Astrocyte of the spinal cord (primary cell): ENCODE data around the gene BLM.

ENCODE experiments used
- DNase-seq: peaks from one replicate; pipeline ENCODE4 v3.0.0; 2011; ENCODE audit warnings: low read depth, low spot score
- H3K4me3 ChIP-seq: 2 replicates; pipeline ENCODE4 v1.5.1; 2011; ENCODE audit warnings: low read depth, mild to moderate bottlenecking, low read length, moderate library complexity
- CTCF ChIP-seq: IDR thresholded peaks from 2 replicates; pipeline ENCODE4 v1.5.1; 2012; ENCODE audit warnings: low read depth, mild to moderate bottlenecking, low read length, inconsistent platforms
- in situ Hi-C: cut with HindIII; loops from 2 replicates; pipeline ENCODE4 v1.10.0; 2017; ENCODE audit warnings: low sequenced_read_pairs

BLM gene

GRCh38 chr15:90828111-90828510 is 111.0 kb downstream of the BLM start:
- H3K4me3 ChIP-seq = no peak overlapping the region
- no peak for DNase-seq
- in situ Hi-C loops = no loop called here
- no peak for TF ChIP-seq CTCF

- DNase-seq = no peak
- TF ChIP-seq CTCF = no peak
- in situ Hi-C loops = no loop called here
- H3K4me3 ChIP-seq = no peak overlapping the region
Observed at GRCh38 chr15:90829126-90829525, 112.0 kb downstream of the BLM start.

GRCh38 chr15:90829942-90830440 is 112.8 kb downstream of the BLM start:
- H3K4me3 ChIP-seq = no peak overlapping the region

GRCh38 chr15:90834626-90835025 is 117.5 kb downstream of the BLM start:
- in situ Hi-C loops = no loop called here
- no peak overlapping the region for H3K4me3 ChIP-seq

More at GRCh38 chr15:90829942-90830440, 112.8 kb downstream of the BLM start:
- TF ChIP-seq CTCF = no peak
- no peak for DNase-seq
- in situ Hi-C loops = no loop called here

GRCh38 chr15:90836296-90836871 is 119.2 kb downstream of the BLM start:
- peak; percentile 54 for DNase-seq
- no peak for TF ChIP-seq CTCF
- in situ Hi-C loops = no loop called here
- H3K4me3 ChIP-seq = no peak overlapping the region

More at GRCh38 chr15:90834626-90835025, 117.5 kb downstream of the BLM start:
- no peak for TF ChIP-seq CTCF
- DNase-seq = no peak

GRCh38 chr15:90837094-90837493 is 119.9 kb downstream of the BLM start:
- TF ChIP-seq CTCF = no peak
- no peak for DNase-seq
- H3K4me3 ChIP-seq = no peak overlapping the region
- in situ Hi-C loops = no loop called here
